Measurements from ENCODE around the gene GPR35.

DNA sequence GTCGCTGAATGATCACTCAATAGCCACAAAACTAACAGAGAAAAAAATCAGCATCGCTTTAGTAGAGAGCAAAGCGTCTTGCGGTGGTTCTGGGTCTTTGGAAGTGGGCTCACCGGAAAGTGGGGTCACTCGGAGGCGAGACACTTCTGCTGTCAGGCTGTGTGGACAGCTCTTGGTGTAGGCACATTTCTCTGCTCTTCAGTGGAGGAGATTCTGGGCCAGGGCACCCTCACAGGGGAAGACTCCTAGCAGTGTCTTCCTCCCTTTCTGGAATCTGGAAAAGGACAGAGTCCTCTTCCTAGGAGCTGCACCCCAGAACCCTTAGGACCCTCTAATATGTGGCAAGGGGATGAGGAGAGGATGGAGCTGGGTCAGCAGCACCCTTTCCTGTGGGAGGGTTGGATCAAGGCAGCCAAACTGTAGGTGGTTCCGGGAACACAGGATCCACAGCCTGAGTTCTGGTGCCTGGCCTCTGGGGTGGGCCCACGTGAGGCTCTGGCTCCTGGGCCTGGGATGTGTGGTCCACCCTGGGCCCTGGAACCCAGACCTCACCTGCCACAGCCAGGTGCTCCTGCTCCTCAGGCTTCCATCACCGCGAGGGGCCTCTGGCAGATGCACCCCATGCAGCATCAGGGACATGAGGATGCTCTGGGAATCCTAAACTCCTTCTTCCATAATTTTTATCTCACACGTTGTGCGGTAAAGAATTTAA is 25.1 kb downstream of the GPR35 start:
- TF ChIP-seq POLR2AphosphoS5 (IDR thresholded peaks at IDR 0.05; ENCODE audit: low read depth, low read length) (no peak), TAF1 (IDR thresholded peaks at IDR 0.05; ENCODE audit: low read depth, low read length) (no peak)
